Stimulated activated CD8-positive, alpha-beta memory T cell treated with anti-CD3 and anti-CD28 coated beads, Interleukin-7, amount 100 ng/mL, for 1 hour (primary cell): ENCODE measurements around the gene CMTM3.
"Not testable (repeated sequence)": the region's sequence is repeated elsewhere in the genome, so short reads cannot be mapped to it uniquely, and the experiment has no call there.

ENCODE experiments used
- DNase-seq, 2 donors: peaks; one replicate each; pipeline ENCODE4 v3.0.0-alpha.2; 2020; ENCODE audit warnings: low read depth in 2 of 2

The CMTM3 gene

GRCh38 chr16:66604376-66605176 lies at the start of gene CMTM3:
TSS of gene CMTM3 (plus strand) at chr16:66604704. CDS start at chr16:66604806, 102 bp downstream.
- peak; percentile 46 to 55 for DNase-seq

- DNase-seq: no peak
These were observed 44.4 kb upstream of the CMTM3 start for GRCh38 chr16:66560107-66560506.

DNA sequence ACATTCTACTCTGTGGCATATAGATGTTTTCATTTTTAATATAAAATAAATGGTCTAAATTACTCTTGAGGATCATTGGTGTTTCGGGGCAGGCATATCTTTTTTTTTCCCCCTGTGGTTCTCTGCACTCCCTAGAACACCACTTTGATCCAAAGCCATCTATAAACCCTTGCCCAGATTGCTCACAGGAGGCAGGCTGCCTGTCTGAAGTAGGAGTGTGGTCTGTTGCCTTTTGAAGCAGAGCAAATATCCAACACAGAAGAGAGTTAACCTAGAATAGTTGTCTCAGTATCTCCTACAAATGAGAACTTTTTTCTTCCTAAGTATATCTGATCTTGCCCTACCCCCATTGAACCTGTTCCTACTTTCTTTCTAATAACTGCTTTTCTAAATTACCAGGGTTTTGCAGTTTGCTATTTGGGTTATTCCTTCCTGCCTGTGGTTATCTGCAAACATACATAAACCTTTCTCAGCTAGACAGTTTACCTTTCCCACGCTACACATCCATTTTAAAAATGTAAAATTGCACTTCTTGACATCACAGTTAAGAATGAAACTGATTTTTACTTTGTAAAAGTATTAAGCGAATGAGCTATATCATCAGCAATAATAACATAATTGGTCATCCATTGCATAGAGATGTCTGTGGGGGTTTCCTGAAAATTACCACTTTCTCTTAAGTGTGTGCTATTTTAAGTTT lies 43.0 kb upstream of the CMTM3 start:
- no peak for DNase-seq

GRCh38 chr16:66562409-66562808 lies 42.1 kb upstream of the CMTM3 start:
- no peak for DNase-seq

GRCh38 chr16:66562986-66563385 lies 41.5 kb upstream of the CMTM3 start:
- no peak for DNase-seq

- DNase-seq: no peak
These were observed 40.8 kb upstream of the CMTM3 start for GRCh38 chr16:66563574-66564334.

DNA sequence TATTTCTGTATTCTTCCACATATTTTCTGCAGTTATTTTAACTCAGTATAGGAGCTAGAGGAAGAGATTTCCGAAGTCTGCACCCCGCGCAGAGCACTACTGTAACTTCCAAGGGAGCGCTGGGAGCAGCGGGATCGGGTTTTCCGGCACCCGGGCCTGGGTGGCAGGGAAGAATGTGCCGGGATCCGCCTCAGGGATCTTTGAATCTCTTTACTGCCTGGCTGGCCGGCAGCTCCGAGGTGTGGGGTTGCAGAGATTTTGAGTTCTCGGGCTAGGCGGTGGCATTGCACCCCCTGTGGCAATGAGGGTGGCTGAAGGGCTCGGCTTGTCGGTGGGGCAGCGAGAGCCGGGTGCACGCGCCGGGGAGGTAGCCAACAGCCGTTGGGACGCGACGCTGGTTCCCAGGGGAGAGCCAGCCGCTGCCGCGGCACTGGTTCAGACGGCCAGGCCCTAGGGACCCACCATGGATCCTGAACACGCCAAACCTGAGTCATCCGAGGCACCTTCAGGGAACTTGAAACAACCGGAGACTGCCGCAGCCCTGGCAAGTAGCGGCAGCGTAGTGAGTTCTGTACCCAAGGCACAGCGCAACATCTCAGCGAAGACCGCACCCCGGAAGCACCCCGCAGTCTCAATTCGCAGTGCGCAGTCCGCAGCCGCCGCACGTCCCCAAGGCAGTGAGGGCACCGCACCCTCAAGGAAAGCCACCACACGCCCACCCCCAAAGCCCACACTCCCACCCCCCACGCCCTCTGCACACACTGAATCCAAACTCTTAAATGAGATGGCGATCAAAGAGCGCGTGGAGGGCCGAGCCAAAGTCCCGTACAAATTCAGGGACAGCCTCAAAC lies 38.2 kb upstream of the CMTM3 start, which contains the start of gene CMTM1:
CMTM1 (plus strand) TSS at position 389 of the 851 bp plus-strand sequence; CDS start at position 464, 75 bp downstream.
- no peak for DNase-seq

DNA sequence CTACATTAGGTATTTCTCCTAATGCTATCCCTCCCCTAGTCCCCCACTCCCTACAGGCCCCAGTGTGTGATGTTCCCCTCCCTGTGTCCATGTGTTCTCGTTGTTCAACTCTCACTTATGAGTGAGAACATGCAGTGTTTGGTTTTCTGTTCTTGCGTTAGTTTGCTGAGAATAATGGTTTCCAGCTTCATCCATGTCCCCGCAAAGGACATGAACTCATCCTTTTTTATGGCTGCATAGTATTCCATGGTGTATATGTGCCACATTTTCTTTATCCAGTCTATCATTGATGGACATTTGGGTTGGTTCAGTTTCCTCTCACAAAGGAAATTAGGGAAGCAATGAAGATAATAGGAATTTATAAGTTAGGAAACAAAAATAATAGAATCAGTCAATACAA lies 37.2 kb upstream of the CMTM3 start:
- not testable (repeated sequence) for DNase-seq

DNA sequence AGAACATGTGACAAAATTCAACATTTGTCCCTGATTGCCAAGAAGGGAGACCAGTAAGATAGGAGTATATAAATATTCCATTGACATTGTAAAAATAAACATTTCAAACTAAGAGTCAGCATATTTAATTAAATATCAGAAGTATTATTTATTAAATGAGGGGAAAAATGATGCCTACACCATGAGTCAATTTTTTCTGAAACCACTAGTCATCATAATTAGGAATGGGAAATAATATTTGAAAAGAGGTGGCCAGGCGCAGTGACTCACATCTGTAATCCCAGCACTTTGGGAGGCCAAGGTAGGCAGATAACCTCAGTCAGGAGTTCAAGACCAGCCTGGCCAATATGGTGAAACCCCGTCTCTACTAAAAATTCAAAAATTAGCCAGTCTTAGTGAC lies 36.1 kb upstream of the CMTM3 start:
- DNase-seq: no peak

- DNase-seq: no peak
These were observed 35.4 kb upstream of the CMTM3 start for GRCh38 chr16:66569131-66569530.

GRCh38 chr16:66569827-66570405 lies 34.6 kb upstream of the CMTM3 start:
- DNase-seq: no peak

DNA sequence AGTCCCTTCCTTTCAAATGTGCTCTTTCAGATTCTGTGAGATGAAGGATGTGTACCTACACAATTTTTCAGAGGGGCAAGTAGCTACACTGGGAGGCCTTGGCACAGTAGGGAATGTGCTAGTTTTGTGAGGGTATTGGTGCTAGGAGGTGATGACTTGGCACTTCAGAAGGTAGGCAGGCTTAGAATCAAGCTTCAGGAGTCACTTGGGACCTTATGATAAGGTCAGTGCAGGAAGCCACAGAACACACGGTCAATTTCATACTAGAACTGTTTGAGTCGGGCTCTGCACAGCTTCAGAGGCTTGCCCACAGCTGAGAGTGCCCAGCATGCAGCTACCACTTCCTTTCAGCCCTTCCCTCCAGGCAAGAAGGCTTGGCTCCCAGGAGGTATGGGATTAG lies 32.1 kb upstream of the CMTM3 start:
- DNase-seq: no peak

- no peak for DNase-seq
These were observed 30.4 kb upstream of the CMTM3 start for GRCh38 chr16:66574081-66574480.

DNA sequence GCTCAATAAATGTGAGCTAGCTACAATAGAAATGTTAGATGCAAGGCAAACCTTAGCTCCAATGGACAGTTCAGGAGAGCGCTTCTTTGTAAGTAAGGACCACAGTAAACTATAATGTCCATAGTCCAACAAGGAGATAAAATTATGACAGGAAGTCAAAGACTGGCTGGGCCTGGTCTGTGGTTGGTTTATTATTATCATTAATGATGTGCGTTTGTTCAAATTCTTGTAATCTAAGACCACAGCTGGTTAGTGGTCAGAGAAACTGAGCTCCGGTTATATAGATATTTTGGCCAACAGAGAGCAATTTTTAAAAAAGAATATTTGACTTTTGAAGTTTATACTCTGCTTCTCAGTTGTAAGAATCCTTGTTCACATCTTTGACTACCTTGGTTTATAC lies 30.0 kb upstream of the CMTM3 start:
- DNase-seq: no peak

- DNase-seq: no peak
These were observed 29.4 kb upstream of the CMTM3 start for GRCh38 chr16:66575060-66575459.

- no peak for DNase-seq
These were observed 28.2 kb upstream of the CMTM3 start for GRCh38 chr16:66576296-66576695.

DNA sequence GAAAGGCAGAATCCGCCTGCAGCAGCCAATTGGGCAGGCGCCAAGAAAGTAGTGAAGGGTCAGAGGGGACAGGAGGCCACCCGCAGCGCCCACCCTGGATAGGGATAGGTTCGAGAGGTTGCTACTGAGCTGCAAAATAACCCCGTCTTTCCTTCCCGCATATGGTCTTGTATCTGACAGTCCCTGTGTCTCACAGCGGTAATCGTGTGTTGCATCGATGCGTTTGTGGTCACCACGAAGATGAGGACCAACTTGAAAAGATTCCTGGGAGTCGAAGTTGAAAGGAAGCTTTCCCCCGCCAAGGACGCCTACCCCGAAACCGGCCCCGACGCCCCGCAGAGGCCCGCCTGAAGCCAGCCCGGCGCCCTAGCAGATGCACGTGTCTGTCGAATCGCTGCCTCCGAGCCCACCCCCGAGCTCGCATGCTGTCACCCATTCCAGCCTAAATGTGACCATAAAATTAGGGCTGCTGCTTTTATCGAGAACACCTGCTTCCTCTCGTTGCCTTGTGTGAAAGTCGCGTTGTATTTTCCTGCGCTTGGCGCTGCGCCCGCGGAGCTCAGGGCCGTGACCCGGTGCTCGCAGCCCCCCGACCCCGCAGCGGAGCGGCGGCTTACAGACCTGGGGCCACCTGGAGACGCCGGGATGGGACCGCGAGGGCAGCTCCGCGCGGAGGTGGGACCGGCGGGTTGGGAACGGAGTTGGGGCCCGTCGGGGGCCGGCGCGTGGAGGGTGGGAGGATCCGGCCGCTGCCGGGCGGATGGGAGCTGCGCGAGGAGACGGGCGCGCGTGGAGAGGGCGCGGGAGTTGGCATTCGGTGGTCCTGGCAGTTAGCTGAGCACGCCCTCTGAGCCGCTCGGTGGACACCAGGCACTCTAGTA lies 25.6 kb upstream of the CMTM3 start, which contains the start of gene CMTM2:
CMTM2 (plus strand) TSS at position 813 of the 881 bp plus-strand sequence. CDS start 145 bp downstream, outside the sequence.
- DNase-seq: no peak

DNA sequence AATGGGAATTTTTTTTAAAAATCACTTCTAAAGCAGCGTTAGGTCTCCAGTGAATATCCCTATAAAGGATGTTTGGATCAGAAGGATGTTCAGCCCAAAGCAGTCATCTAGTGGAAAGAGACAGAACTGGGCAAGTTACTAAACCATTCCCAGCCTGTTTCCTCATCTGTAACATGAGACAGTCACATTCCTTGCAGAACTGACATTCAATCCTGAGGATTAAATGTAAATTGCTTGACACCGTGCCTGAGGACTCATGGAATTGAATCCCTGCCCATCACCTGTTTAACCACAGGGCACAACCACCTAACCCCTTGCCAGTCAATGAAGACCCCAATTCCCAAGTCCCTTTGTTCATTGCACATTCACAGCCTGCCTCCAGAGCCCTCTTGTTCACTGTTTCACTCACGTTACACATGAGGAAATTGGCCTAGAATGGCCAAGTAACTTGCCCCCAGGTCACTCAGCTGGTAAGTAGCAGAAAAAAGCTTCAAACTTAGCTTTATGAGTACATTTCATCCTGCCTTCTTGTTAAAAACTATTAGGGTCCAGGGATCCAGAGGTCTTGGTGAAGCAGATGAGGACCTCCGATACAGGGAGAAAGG lies 23.8 kb upstream of the CMTM3 start:
- no peak for DNase-seq

GRCh38 chr16:66581246-66581952 lies 23.1 kb upstream of the CMTM3 start:
- DNase-seq: no peak
